Activated B cell treated with CpG ODN at 0.5 μM for 24 hours (primary cell): ENCODE results near the gene UGCG. TPM values are rescaled to one million over a fixed set of nuclear protein-coding genes. Genes with fewer than 3 reads are reported as not detected.

Experiments
- ATAC-seq: fragments of 200-7000 bp; cut with Tn5 transposase; one replicate; pipeline ENCODE4 v1.10.0; 2021; ENCODE audit warnings: low read depth, mild to moderate bottlenecking, moderate library complexity
- CTCF ChIA-PET: fragments of 350-600 bp; sonication (Branson Sonifier 250); formaldehyde crosslinking; loops from one replicate; lab custom pipeline; 2021; ENCODE audit warnings: antibody characterized with exemption; lab: Charles Lee
- POLR2A ChIA-PET: fragments of 350-600 bp; sonication (Branson Sonifier 250); formaldehyde crosslinking; loops from one replicate; lab custom pipeline; 2021; ENCODE audit warnings: antibody characterized with exemption; lab: Charles Lee
- DNase-seq: peaks from one replicate; pipeline ENCODE4 v3.0.0; 2022
- H3K27ac Mint-ChIP-seq: one replicate; pipeline ENCODE4 v1.8.0; 2020; ENCODE audit warnings: mixed read lengths
- H3K27me3 Mint-ChIP-seq: one replicate; pipeline ENCODE4 v1.8.0; 2021; ENCODE audit warnings: mixed read lengths
- H3K36me3 Mint-ChIP-seq: one replicate; pipeline ENCODE4 v1.8.0; 2021; ENCODE audit warnings: low read depth, mixed read lengths
- H3K4me1 Mint-ChIP-seq: one replicate; pipeline ENCODE4 v1.8.0; 2021; ENCODE audit warnings: mixed read lengths
- H3K4me3 Mint-ChIP-seq: one replicate; pipeline ENCODE4 v1.8.0; 2020; ENCODE audit warnings: mild to moderate bottlenecking, mixed read lengths
- H3K9me3 Mint-ChIP-seq: one replicate; pipeline ENCODE4 v1.8.0; 2020; ENCODE audit warnings: mixed read lengths
- intact Hi-C: fragments of 100-400 bp; cut with micrococcal nuclease; formaldehyde crosslinking; loops from one replicate; pipeline ENCODE4 v1.15.1; 2024
- total RNA-seq: library from RNA; stranded (reverse); gene quantifications from 2 replicates; pipeline ENCODE4 v1.2.3, GENCODE V29; 2022
- TF ChIP-seq, protein P1 (sequence below): fragments of 200-600 bp; IDR thresholded peaks from one replicate; pipeline ENCODE4 v1.8.0; 2022; ENCODE audit warnings: antibody characterized with exemption, mild to moderate bottlenecking

Gene UGCG
- total RNA-seq = 103 and 111 TPM in 2 replicates

DNA sequence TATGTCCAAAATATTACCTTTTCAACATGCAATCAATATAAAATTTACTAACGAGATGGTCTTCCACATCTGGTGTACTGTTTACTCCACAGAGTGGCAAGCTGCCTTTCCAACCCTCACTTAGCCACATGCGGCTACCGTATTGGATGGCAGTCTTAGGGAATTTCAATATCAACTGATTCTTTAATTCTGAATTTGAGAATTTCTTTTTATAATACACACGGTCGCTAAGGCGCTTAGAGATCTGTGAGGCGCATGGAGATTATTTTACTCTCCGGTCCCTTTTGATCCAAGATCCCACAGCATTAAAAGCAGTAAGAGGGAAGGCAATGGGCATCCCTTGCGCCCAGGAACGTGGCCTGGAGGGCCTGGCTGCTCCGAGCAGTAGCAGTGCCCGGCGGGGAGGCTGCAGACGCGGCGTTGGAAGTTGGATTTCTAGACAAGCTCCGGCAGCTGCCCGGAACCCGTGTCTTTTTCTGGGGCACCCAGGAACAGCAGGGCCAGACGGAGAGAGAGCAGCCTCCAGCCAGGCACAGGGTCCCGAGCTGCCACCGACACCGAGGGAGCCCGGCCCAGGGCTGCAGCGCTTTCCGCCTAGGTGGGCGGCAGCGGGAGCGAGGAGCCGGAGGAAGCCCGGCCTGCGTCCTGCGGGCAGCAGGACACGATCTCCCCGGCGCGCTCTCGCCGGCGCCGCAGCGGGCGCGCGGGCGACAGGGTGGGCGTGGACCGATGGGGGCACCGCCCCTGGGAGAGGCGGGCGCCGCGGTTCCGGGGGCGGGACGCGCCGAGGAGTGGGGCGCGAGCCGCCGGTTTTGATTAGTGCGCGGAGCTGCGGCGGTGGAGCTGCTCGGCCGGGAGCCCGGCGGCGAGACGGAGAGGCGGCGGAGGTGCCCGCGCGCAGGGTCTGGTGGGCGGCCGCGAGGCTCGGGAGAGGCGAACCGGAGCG lies at the start of gene UGCG:
TSS of gene UGCG (plus strand) at position 819 of the 946 bp plus-strand sequence. CDS start 402 bp downstream, outside the sequence.
- H3K4me1 Mint-ChIP-seq = peaks cover 16% of the 10 kb centered on the region
- H3K9me3 Mint-ChIP-seq = no peaks in the 10 kb centered on the region
- no peaks in the 10 kb centered on the region for H3K27me3 Mint-ChIP-seq
- H3K36me3 Mint-ChIP-seq = peaks cover 12% of the 10 kb centered on the region
- ATAC-seq = peak; percentile 87
- peak within 1 kb of the TSS; percentile 96 for H3K4me3 Mint-ChIP-seq
- TF ChIP-seq, protein P1, sequence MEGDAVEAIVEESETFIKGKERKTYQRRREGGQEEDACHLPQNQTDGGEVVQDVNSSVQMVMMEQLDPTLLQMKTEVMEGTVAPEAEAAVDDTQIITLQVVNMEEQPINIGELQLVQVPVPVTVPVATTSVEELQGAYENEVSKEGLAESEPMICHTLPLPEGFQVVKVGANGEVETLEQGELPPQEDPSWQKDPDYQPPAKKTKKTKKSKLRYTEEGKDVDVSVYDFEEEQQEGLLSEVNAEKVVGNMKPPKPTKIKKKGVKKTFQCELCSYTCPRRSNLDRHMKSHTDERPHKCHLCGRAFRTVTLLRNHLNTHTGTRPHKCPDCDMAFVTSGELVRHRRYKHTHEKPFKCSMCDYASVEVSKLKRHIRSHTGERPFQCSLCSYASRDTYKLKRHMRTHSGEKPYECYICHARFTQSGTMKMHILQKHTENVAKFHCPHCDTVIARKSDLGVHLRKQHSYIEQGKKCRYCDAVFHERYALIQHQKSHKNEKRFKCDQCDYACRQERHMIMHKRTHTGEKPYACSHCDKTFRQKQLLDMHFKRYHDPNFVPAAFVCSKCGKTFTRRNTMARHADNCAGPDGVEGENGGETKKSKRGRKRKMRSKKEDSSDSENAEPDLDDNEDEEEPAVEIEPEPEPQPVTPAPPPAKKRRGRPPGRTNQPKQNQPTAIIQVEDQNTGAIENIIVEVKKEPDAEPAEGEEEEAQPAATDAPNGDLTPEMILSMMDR = no peak
- peak; percentile 92 for DNase-seq
- peak within 1 kb of the TSS; percentile 93 for H3K27ac Mint-ChIP-seq
- intact Hi-C loops = loop anchor here (1.0 to 10.0 kb wide), 8 partner anchors 54 to 1519 kb away; partner anchors contain the start of genes C9orf43, DNAJC25, INIP and POLE3
- ChIA-PET POLR2A (interaction anchor here (0.6 to 3.6 kb wide), 35 partner anchors 8 to 822 kb away, joined by 3 to 122 read pairs (median 5); partner anchors contain the start of genes HSDL2, INIP and PTBP3), CTCF (interaction anchor here (0.9 to 2.8 kb wide), 4 partner anchors 20 to 178 kb away, joined by 3 to 15 read pairs (median 3); no protein-coding TSS in a partner anchor)

DNA sequence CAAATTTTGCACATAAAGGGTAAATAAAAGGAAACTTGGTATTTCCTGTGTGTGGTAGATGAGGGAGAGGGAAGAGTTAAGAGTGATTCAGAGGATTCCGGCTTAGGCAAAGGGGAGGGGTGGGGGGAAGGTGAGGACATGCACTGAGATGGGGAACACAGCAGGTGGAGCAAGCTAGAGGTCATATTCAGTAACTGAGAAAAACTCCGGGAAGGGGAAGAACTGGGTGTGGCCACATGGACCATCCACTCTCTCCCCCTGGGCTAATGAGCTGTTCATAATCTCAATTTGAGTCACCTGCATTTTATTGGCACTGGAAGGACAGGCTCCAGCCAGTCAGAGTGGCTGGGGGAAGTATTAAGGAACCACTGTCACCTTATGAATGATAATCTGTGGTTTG lies 45.1 kb upstream of the UGCG start:
- ChIA-PET CTCF (no interaction called here), POLR2A (no interaction called here)
- Mint-ChIP-seq H3K27me3 (no peaks in the 10 kb centered on the region), H3K27ac (no peak overlapping the region), H3K4me1 (no peaks in the 10 kb centered on the region), H3K9me3 (no peaks in the 10 kb centered on the region), H3K36me3 (no peaks in the 10 kb centered on the region), H3K4me3 (no peak overlapping the region)
- TF ChIP-seq, protein P1 = no peak
- no peak for ATAC-seq
- intact Hi-C loops = no loop called here
- DNase-seq = no peak

DNA sequence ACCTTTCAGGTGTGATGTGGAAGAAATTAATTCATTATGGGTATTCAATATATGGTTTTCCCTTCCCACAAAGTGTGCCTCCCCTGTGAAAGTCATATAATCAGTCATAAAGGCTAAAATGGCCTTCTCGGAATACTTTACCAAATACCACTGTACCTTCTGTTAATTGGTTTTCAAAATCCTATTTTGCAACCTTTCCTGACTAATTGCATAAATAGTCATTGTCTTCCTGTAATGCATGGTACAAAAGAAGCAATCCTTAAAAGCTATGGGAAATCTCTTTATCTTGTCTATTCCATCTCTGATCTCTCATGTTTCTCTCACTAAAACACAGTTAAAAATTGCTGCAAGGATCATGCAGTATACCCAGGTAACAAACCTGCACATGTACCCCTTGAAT lies 44.3 kb upstream of the UGCG start:
- CTCF ChIA-PET = no interaction called here
- DNase-seq (no peak), ATAC-seq (no peak)
- no peak overlapping the region for H3K4me3 Mint-ChIP-seq
- intact Hi-C loops = no loop called here
- no peak overlapping the region for H3K27ac Mint-ChIP-seq
- no peaks in the 10 kb centered on the region for H3K9me3 Mint-ChIP-seq
- H3K27me3 Mint-ChIP-seq = no peaks in the 10 kb centered on the region
- no peaks in the 10 kb centered on the region for H3K4me1 Mint-ChIP-seq
- TF ChIP-seq, protein P1 = no peak
- POLR2A ChIA-PET = no interaction called here
- no peaks in the 10 kb centered on the region for H3K36me3 Mint-ChIP-seq

DNA sequence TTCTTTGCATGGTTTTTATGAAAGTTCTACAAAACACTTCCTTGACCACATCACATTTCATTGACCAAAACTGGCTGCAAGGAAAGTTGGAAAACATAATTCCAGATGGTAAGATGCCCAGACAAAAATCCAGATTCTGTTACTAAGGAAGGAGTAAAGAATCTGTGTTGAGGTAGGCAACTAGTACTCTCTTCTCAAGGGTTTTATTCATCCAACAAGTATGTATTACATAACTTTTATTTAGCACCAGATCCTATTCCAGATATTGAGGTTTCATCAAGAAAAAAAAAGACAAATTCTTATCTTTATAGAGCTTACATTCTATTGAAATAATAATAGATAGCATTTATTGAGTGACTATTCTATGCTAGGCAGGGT lies 43.2 kb upstream of the UGCG start:
- CTCF ChIA-PET = no interaction called here

More for the DNA sequence above, 43.2 kb upstream of the UGCG start:
- POLR2A ChIA-PET = interaction anchor here (0.7 kb wide), 1 partner anchor 13 kb away, joined by 3 read pairs; no protein-coding TSS in a partner anchor
- no peak overlapping the region for H3K4me3 Mint-ChIP-seq
- H3K4me1 Mint-ChIP-seq = no peaks in the 10 kb centered on the region
- no peaks in the 10 kb centered on the region for H3K27me3 Mint-ChIP-seq
- H3K9me3 Mint-ChIP-seq = no peaks in the 10 kb centered on the region
- intact Hi-C loops = no loop called here
- TF ChIP-seq, protein P1 = no peak
- ATAC-seq (no peak), DNase-seq (no peak)
- H3K27ac Mint-ChIP-seq = no peak overlapping the region
- no peaks in the 10 kb centered on the region for H3K36me3 Mint-ChIP-seq
